HCT116 (cell line): ENCODE data around the gene CDYL. TPM values are rescaled to one million over a fixed set of nuclear protein-coding genes. Genes with fewer than 3 reads are reported as not detected.

ENCODE experiments used
- ATAC-seq: fragments of 200-7000 bp; cut with Tn5 transposase; 2 replicates; pipeline ENCODE4 v1.9.1; 2020; ENCODE audit warnings: mild to moderate bottlenecking, moderate library complexity
- BruUV-seq: library from RNA; stranded (reverse); fragments of 400-500 nt; replicated peaks from 2 replicates; lab custom pipeline; 2021; lab: Mats Ljungman, UMichigan
- CTCF ChIA-PET: fragments of 300-600 bp; sonication (Branson Sonifier 250); formaldehyde crosslinking; loops from one replicate; lab custom pipeline; 2021; ENCODE audit warnings: antibody characterized with exemption; lab: Charles Lee
- POLR2A ChIA-PET: fragments of 300-600, 350-600 bp; sonication (Branson Sonifier 250); formaldehyde crosslinking; loops from one replicate; lab custom pipeline; 2021; ENCODE audit warnings: antibody characterized with exemption; lab: Charles Lee
- RAD21 ChIA-PET, 2 experiments: fragments of 300-600 bp; sonication (Branson Sonifier 250); formaldehyde crosslinking; loops; one replicate each; lab custom pipeline; 2023; ENCODE audit warnings: low total read pairs in 2 of 2; ENCODE audit not compliant: uncharacterized antibody in 2 of 2, unreplicated experiment in 2 of 2, low non-redundant PET in 1 of 2; lab: Charles Lee
- DNase-seq: peaks from one replicate; pipeline ENCODE4 v3.0.0-alpha.2; 2010; ENCODE audit warnings: low read depth, low spot score
- H2AFZ ChIP-seq: fragments of 200-600 bp; shearing (Covaris generic), sonication (generic); 2 replicates; pipeline ENCODE4 v1.6.1; 2017; ENCODE audit warnings: low read depth, mixed run types, mixed read lengths, antibody characterized with exemption, low read length; ENCODE audit not compliant: poor library complexity, severe bottlenecking
- H3K27ac ChIP-seq: 2 replicates; pipeline ENCODE4 v1.5.1; 2012; ENCODE audit warnings: low read depth, low read length
- H3K27me3 ChIP-seq: fragments of 200-600 bp; sonication (generic); 2 replicates; pipeline ENCODE4 v1.6.1; 2016; ENCODE audit warnings: mixed run types, low read length, mixed read lengths; ENCODE audit not compliant: insufficient read depth
- H3K36me3 ChIP-seq, 2 experiments: fragments of 200-500 bp in 1 of 2; fragments of 200-600 bp in 1 of 2; sonication (Bioruptor generic) in 1 of 2; sonication (generic) in 1 of 2; 2 replicates each; pipeline versions ENCODE4 v1.5.1 to v1.6.1; 2014 to 2016; ENCODE audit warnings: low read length in 2 of 2, inconsistent platforms in 1 of 2, mixed read lengths in 1 of 2, mixed run types in 1 of 2; ENCODE audit not compliant: insufficient read depth in 2 of 2, control insufficient read depth in 1 of 2
- H3K4me1 ChIP-seq, 2 experiments: fragments of 200-600 bp in 1 of 2; sonication (generic) in 1 of 2; 2 replicates each; pipeline versions ENCODE4 v1.5.1 to v1.6.1; 2012 to 2017; ENCODE audit warnings: low read length in 2 of 2, inconsistent platforms in 1 of 2, mild to moderate bottlenecking in 1 of 2, mixed read lengths in 1 of 2, mixed run types in 1 of 2, moderate library complexity in 1 of 2; ENCODE audit not compliant: insufficient read depth in 2 of 2, control insufficient read depth in 1 of 2
- H3K4me2 ChIP-seq: fragments of 200-600 bp; sonication (generic); 2 replicates; pipeline ENCODE4 v1.6.1; 2017; ENCODE audit warnings: mixed run types, low read length, mixed read lengths
- H3K4me3 ChIP-seq, 2 experiments: fragments of 200-600 bp in 1 of 2; sonication (generic) in 1 of 2; replicated peaks in 1 of 2; 2 replicates each; pipeline ENCODE4 v1.5.1; 2011 to 2016; ENCODE audit warnings: low read length in 2 of 2, control low read depth in 1 of 2, low read depth in 1 of 2, mild to moderate bottlenecking in 1 of 2, mixed read lengths in 1 of 2, mixed run types in 1 of 2
- H3K79me2 ChIP-seq: fragments of 200-600 bp; sonication (generic); 2 replicates; pipeline ENCODE4 v1.6.1; 2017; ENCODE audit warnings: mild to moderate bottlenecking, mixed run types, low read length, moderate library complexity, mixed read lengths; ENCODE audit not compliant: insufficient read depth
- H3K9ac ChIP-seq: fragments of 200-600 bp; sonication (generic); 2 replicates; pipeline ENCODE4 v1.6.1; 2016; ENCODE audit warnings: low read length, mixed read lengths
- H3K9me2 ChIP-seq: fragments of 200-600 bp; sonication (generic), shearing (Covaris generic); 2 replicates; pipeline ENCODE4 v1.6.1; 2017; ENCODE audit warnings: mixed run types, mild to moderate bottlenecking, moderate library complexity; ENCODE audit not compliant: insufficient read depth
- H3K9me3 ChIP-seq, 2 experiments: fragments of 200-500 bp in 1 of 2; fragments of 200-600 bp in 1 of 2; sonication (Bioruptor generic) in 1 of 2; sonication (generic) in 1 of 2; 2 replicates each; pipeline ENCODE4 v1.6.1; 2014 to 2017; ENCODE audit warnings: low read length in 2 of 2, mixed read lengths in 2 of 2, inconsistent platforms in 1 of 2, low read depth in 1 of 2, mild to moderate bottlenecking in 1 of 2, mixed run types in 1 of 2, moderate library complexity in 1 of 2; ENCODE audit not compliant: control insufficient read depth in 1 of 2, insufficient read depth in 1 of 2
- H4K20me1 ChIP-seq: fragments of 200-600 bp; sonication (generic), shearing (Covaris generic); 2 replicates; pipeline ENCODE4 v1.6.1; 2017; ENCODE audit warnings: mixed run types, mild to moderate bottlenecking, moderate library complexity; ENCODE audit not compliant: insufficient read depth
- ATF3 ChIP-seq: IDR thresholded peaks from 2 replicates; pipeline ENCODE4 v1.6.1; 2012
- CBX3 ChIP-seq: IDR thresholded peaks from 2 replicates; pipeline ENCODE4 v1.6.1; 2012; ENCODE audit warnings: low read depth
- CEBPB ChIP-seq: IDR thresholded peaks from 2 replicates; pipeline ENCODE4 v1.6.1; 2012; ENCODE audit warnings: low read depth
- CTCF ChIP-seq, 3 experiments: fragments of 200-600 bp in 1 of 3; sonication (generic) in 1 of 3; IDR thresholded peaks in 2 of 3; conservative IDR thresholded peaks in 1 of 3; 2 replicates each; pipeline ENCODE4 v1.5.1; 2012 to 2017; ENCODE audit warnings: low read depth in 2 of 3, low read length in 2 of 3, antibody characterized with exemption in 1 of 3, borderline replicate concordance in 1 of 3, control low read depth in 1 of 3, mild to moderate bottlenecking in 1 of 3, mixed read lengths in 1 of 3, mixed run types in 1 of 3, moderate library complexity in 1 of 3; ENCODE audit not compliant: insufficient read depth in 1 of 3
- ELF1 ChIP-seq: IDR thresholded peaks from 2 replicates; pipeline ENCODE4 v1.6.1; 2012; ENCODE audit warnings: low read depth, borderline replicate concordance
- FOSL1 ChIP-seq: IDR thresholded peaks from 2 replicates; pipeline ENCODE4 v1.6.1; 2012; ENCODE audit warnings: low read depth
- POLR2AphosphoS5 ChIP-seq: IDR thresholded peaks from 2 replicates; pipeline ENCODE4 v1.6.1; 2011; ENCODE audit warnings: mild to moderate bottlenecking, low read depth, low read length, moderate library complexity
- SP1 ChIP-seq: IDR thresholded peaks from 2 replicates; pipeline ENCODE4 v1.6.1; 2012; ENCODE audit warnings: low read depth
- SRF ChIP-seq: IDR thresholded peaks from 2 replicates; pipeline ENCODE4 v1.6.1; 2012; ENCODE audit warnings: low read depth
- ZFX ChIP-seq: fragments of 450-650 bp; IDR thresholded peaks from 2 replicates; pipeline ENCODE4 v1.6.1; 2017
- ZNF274 ChIP-seq: fragments of 200-500 bp; sonication (Bioruptor generic); IDR thresholded peaks from 2 replicates; pipeline ENCODE4 v1.6.1; 2014; ENCODE audit warnings: mild to moderate bottlenecking, low read depth, low read length, inconsistent platforms
- intact Hi-C: fragments of 100-400 bp; cut with micrococcal nuclease; formaldehyde crosslinking; loops from 2 replicates; pipeline ENCODE4 v1.10.0; 2022
- total RNA-seq: library from RNA; stranded (reverse); gene quantifications from one replicate; pipeline ENCODE4 v1.2.1, GENCODE V29; 2021; ENCODE audit not compliant: unreplicated experiment
- TF ChIP-seq, protein P1 (sequence below): IDR thresholded peaks from 2 replicates; pipeline ENCODE4 v1.6.1; 2012
- TF ChIP-seq, protein P2 (sequence below): IDR thresholded peaks from 2 replicates; pipeline ENCODE4 v1.6.1; 2011; ENCODE audit warnings: mild to moderate bottlenecking, low read length, moderate library complexity; ENCODE audit not compliant: insufficient replicate concordance; ENCODE audit errors: extremely low read depth

The CDYL gene
- total RNA-seq, 1 experiment from 2014 or later = 42.6 TPM

DNA sequence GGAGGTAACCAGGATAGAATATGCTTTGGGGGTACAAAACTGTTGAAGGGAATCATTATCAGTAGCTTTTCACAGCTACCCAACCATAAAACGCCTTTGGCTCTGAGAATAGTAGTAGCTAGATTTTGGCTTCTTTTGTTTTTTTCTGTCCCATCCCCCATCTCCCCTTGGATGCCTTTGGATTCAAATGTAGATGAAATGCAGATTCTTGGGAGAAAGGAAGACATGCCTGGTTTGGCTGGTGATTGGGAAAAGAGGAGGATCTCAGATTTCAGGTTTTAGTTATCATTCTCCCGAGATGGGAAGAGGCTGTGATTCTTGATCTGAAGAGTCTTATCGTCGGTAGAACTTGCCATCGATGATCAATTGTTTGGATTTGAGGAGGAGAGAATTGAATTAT lies 3.5 kb upstream of the CDYL start:
- no peaks in the 10 kb centered on the region for H3K36me3 ChIP-seq
- TF ChIP-seq POLR2AphosphoS5 = no peak
- TF ChIP-seq, protein P1, sequence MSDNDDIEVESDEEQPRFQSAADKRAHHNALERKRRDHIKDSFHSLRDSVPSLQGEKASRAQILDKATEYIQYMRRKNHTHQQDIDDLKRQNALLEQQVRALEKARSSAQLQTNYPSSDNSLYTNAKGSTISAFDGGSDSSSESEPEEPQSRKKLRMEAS = no peak
- TF ChIP-seq ZNF274 = no peak
- no peak for TF ChIP-seq CBX3
- no peak for TF ChIP-seq FOSL1
- no peak for TF ChIP-seq CTCF (IDR thresholded peaks at IDR 0.05 in 2 of 3, conservative IDR thresholded peaks at IDR 0.05 in 1 of 3; ENCODE audit: borderline replicate concordance in 1 of 3, insufficient read depth in 1 of 3, low read depth in 2 of 3, low read length in 2 of 3)
- TF ChIP-seq SP1 = no peak
- no peak for TF ChIP-seq CEBPB
- no peak for TF ChIP-seq ATF3
- TF ChIP-seq SRF = no peak
- TF ChIP-seq, protein P2, sequence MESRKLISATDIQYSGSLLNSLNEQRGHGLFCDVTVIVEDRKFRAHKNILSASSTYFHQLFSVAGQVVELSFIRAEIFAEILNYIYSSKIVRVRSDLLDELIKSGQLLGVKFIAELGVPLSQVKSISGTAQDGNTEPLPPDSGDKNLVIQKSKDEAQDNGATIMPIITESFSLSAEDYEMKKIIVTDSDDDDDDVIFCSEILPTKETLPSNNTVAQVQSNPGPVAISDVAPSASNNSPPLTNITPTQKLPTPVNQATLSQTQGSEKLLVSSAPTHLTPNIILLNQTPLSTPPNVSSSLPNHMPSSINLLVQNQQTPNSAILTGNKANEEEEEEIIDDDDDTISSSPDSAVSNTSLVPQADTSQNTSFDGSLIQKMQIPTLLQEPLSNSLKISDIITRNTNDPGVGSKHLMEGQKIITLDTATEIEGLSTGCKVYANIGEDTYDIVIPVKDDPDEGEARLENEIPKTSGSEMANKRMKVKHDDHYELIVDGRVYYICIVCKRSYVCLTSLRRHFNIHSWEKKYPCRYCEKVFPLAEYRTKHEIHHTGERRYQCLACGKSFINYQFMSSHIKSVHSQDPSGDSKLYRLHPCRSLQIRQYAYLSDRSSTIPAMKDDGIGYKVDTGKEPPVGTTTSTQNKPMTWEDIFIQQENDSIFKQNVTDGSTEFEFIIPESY = no peak
- TF ChIP-seq ZFX = no peak
- TF ChIP-seq ELF1 = no peak
- no peaks in the 10 kb centered on the region for H3K9me2 ChIP-seq
- H2AFZ ChIP-seq = no peak overlapping the region
- H4K20me1 ChIP-seq = no peaks in the 10 kb centered on the region
- DNase-seq = no peak
- H3K4me2 ChIP-seq = no peak overlapping the region
- ChIA-PET POLR2A (no interaction called here), RAD21 (no interaction called here), CTCF (no interaction called here)
- no peak overlapping the region for H3K9ac ChIP-seq
- no peak overlapping the region for H3K27ac ChIP-seq
- peaks cover 3 to 15% of the 10 kb centered on the region in 2 experiments; a peak in 3 of 4 replicates for H3K4me1 ChIP-seq
- H3K27me3 ChIP-seq = no peaks in the 10 kb centered on the region
- ATAC-seq = no peak
- no peaks in the 10 kb centered on the region for H3K9me3 ChIP-seq
- peaks cover 10% of the 10 kb centered on the region for H3K79me2 ChIP-seq
- intact Hi-C loops = no loop called here
- H3K4me3 ChIP-seq = no peak overlapping the region
- no TSS peak for BruUV-seq
